ENCODE measurements around the gene OR56B4.

DNA sequence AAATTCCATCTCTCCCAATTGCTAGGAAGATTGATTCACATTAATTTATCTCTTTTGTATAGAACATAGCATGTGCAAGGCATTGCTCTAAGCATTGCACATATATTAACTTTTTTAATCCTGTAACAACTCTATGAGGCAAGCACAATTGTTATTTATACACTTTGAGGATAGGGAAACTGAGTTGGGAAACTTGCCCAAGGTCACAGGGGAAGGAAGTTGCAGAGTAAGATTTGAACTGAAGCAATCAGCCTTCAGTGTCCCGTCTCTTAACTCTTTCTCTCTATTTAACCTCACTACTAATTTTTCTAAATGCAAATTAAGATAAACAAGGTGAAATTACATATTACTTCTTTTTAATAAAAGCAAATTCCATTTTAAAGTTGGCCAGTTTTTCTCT is 22.2 kb downstream of the OR56B4 start:
- TF ChIP-seq, protein P1, sequence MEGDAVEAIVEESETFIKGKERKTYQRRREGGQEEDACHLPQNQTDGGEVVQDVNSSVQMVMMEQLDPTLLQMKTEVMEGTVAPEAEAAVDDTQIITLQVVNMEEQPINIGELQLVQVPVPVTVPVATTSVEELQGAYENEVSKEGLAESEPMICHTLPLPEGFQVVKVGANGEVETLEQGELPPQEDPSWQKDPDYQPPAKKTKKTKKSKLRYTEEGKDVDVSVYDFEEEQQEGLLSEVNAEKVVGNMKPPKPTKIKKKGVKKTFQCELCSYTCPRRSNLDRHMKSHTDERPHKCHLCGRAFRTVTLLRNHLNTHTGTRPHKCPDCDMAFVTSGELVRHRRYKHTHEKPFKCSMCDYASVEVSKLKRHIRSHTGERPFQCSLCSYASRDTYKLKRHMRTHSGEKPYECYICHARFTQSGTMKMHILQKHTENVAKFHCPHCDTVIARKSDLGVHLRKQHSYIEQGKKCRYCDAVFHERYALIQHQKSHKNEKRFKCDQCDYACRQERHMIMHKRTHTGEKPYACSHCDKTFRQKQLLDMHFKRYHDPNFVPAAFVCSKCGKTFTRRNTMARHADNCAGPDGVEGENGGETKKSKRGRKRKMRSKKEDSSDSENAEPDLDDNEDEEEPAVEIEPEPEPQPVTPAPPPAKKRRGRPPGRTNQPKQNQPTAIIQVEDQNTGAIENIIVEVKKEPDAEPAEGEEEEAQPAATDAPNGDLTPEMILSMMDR (IDR thresholded peaks at IDR 0.05; ENCODE audit: poor library complexity, severe bottlenecking): no peak
- TF ChIP-seq EZH2 (IDR thresholded peaks at IDR 0.05; ENCODE audit: borderline replicate concordance, insufficient read depth, low read length, poor library complexity, severe bottlenecking): no peak
- no peak for TF ChIP-seq MXI1 (conservative IDR thresholded peaks at IDR 0.05; ENCODE audit: poor library complexity, severe bottlenecking)
- TF ChIP-seq POLR2AphosphoS5 (IDR thresholded peaks at IDR 0.05): no peak
- no peak for TF ChIP-seq RAD21 (conservative IDR thresholded peaks at IDR 0.05)

All from neural cell (in vitro differentiated cells).